ENCODE data around the gene RBBP5. TPM values are rescaled to one million over a fixed set of nuclear protein-coding genes. Genes with fewer than 3 reads are reported as not detected.

The RBBP5 gene
- total RNA-seq, 1 experiment from 2014 or later, result 29.5 TPM

DNA sequence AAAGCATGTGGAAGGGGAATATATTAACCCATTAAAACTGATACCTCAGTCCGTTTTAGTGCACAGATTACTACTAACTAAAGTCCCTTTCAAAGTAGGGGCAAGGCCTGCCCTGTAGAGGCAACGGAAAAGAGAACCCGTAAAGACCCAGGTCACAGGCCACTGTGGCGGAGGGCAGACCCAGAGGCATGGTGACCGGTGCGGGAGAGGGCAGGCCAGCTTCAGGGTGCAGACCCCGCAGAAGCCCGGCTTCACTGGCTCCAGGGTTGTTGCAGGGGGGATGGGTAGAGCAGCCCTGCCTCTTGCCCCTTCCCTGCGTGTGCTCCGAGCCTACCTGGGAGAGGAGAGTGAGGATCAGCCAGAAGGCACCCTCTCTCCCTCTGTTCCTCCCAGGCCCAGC lies 61.0 kb downstream of the RBBP5 start:
- no peak for DNase-seq (ENCODE audit: extremely low read depth, low read depth)

DNA sequence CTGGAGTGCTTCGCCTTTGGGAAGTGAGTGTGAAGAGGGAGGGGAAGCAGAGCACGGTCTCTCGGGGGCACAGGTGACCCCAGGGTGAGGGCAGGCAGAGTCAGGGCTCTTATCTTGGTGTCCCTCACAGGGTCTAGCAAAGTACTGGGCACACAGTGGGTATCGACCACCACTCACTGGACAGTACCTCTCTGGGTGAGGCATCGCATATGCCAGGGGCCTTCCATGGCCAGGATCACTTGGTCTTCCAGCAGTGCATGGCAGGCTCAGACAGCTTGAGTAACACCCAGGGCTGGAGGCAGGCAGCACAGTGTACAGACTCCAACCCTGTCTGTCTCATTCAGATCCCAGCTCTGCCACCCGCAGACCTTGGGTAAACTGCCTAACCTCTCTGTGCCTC lies 62.1 kb downstream of the RBBP5 start:
- no peak for DNase-seq (ENCODE audit: extremely low read depth, low read depth)

DNA sequence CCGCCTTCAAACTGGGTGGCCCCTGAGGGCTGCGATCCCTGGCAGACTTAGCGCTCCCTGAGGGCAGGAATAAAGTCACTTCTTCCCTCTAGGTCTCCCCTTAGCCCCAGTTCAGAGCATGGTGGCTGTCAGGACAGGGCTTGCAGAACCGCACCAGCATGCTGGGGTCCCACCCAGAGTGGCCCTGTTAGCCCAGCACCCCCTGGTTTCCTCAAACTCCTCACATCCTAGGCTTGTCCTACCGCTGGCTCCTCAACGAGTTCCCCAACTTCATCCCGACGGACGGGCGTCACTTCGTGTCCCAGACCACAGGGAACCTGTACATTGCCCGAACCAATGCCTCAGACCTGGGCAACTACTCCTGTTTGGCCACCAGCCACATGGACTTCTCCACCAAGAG lies 62.9 kb downstream of the RBBP5 start:
- DNase-seq (ENCODE audit: extremely low read depth, low read depth), result no peak

DNA sequence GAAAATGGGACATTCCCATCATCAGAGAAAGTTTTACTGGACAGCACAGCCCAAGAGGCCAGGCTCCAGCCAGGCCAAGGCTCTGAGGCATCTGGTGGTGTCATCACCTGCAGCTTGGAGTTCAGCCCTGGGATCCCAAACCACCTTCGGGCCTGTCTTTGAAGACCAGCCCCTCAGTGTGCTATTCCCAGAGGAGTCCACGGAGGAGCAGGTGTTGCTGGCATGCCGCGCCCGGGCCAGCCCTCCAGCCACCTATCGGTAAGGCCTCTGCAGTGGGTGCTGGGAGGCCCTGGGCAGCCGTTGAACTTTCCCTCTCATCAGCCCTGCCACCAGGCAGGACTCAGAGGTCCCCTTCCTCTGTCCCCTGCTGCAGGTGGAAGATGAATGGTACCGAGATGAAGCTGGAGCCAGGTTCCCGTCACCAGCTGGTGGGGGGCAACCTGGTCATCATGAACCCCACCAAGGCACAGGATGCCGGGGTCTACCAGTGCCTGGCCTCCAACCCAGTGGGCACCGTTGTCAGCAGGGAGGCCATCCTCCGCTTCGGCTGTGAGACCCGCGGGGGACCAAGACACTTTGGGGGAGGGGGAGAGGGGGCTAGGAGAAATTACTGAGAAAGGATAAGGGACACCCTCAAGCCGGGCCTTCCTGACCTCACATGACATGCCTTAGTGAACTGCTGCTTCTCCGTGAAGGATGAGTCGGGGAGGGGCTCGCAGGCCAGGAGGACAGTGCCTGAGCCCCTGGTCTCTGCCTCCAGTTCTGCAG lies 63.8 kb downstream of the RBBP5 start:
- DNase-seq (ENCODE audit: extremely low read depth, low read depth), result no peak

DNA sequence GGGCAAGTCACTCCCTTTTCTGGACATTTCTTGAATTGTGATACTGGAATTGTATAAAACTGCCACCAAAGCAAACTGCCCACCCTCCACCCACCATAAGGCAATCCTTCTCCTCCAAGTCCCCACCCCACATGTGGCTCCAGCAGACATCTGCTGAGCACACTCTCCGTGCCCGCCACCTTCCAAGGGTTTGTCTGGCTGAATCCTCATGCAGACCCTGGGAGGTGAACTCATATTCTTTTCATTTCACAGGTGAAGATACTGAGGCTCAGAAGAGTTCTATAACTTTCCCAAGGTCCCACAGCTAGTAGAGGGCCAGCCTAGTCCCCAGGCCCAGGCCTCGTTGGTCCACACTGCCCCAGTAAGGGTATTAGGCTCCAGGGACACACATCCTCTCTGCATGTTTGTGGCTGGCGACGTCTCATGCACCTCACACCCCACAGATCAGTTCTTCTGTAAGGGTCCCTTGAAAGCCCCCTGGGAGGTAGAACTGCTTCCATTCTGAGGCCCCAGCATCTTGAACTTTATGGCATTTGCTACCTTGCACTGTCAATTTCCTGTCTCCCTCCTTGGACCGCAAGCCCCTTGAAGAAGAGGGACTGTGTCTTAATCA lies 64.7 kb downstream of the RBBP5 start:
- DNase-seq (ENCODE audit: extremely low read depth, low read depth), result no peak

DNA sequence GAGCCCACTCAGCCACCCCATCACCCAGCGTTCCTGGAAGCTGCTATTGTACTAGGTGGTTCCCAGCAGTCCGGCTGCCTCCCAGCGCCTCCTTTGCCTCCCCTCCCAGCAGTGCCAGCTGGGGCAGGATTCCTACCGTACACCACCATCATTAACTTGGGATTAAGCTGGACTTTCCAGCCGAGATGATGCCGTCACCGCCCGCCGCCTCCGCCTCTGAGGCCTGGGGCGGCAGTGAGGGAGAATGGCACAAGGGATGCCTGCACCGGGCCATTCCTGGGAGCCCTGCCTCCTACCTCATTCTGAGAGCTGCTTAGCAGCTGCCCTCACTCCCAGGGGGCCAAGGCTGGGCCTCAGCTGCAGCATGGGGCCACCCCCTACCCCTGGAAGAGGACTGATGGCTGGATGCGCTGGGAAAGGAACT lies 65.6 kb downstream of the RBBP5 start:
- no peak for DNase-seq (ENCODE audit: extremely low read depth, low read depth)

DNA sequence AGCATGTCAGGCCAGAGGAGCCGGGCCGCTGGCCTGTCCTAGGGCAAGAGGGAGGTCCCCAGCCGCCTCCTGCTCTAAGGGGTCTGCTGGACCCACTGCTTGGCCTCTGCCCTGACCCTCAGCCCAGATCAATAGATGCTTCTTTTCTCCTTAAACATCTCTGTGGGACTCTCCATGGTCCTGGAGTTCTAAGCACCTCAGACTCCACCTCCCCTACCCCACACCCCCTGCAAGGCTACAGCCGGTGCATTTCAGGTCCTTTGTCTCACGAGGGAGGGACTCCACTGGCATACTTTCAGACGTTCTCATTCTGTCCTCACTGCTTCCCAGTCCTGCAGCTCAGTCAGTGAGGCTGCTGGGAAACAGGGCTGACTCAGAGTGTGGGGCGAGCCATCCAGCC lies 67.8 kb downstream of the RBBP5 start:
- DNase-seq (ENCODE audit: extremely low read depth, low read depth), result no peak

DNA sequence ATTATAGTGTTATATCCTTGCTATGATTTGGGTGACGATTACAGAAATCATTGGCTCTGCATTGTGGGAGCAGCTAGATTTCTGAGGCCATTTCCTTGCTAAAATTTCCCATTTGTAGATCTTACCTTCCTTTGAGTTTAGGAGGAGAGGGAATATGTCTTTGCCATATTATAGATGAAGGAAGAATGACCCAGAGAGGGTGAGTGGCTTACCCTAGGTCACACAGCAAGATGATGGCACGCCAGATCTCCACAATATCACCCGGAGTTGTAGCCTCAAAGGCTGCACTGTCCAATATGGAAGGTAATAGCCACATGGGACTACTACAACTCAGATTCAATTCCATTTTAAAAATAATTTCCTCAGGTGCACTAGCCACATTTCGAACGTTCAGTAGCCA lies 68.5 kb downstream of the RBBP5 start:
- no peak for DNase-seq (ENCODE audit: extremely low read depth, low read depth)

DNA sequence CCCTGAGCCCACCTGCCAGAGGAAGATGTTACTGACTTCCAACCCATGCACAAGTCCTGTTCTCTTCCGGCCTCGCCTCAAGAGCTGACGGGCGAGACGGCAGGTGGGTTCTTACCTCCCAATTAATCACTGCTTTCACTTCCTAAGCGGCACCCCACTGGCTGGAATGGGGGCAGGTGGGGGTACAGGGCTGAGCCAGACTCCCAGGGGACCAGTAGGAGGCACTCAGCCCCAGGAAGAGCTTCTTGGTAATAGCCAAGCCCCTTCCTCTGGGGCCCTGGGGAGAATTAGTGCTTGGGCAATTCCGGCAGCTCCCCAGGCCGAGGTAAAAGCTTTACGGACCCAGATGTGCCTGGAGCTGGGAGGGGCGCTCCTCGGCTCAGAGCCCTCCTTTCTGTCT lies 69.1 kb downstream of the RBBP5 start:
- no peak for DNase-seq (ENCODE audit: extremely low read depth, low read depth)

DNA sequence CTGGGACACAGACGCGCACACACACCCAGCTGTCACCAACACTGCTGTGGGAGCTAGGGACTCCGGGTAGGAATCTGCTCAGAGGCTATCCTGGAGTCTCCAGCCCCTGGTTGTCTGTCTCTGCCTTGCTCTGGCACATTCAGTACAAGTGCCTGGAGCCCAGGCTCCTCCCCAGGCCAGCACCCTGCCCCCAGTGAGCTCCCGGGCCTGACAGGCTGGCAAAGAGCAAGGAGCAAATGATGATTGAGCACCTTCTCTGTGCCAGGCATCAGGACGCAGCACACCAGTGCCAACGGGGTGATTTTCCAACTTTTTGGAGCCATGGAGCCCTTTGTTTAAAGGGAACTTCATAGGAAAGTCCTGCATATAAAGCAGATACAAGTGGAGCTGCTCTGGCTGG lies 72.3 kb downstream of the RBBP5 start:
- no peak for DNase-seq (ENCODE audit: extremely low read depth, low read depth)

DNA sequence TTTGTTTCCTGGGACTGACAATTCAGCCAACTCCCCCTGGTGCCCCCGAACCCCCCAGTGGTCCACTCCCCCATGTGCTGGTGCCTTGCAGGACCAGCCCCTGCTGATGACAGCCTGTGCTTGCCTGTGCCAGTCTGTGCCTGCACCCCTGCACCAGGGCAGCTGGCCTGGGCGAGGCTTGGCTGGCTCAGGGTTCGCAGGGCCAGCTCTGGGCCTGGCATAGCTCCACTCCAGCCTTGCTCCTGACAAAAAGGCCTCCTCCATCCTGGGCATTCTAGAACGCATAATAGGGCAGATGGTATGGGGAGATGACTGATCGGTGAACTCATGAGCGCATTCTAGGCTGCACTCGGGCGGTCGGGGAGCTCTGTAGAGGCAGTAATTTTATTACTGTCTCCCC lies 73.4 kb downstream of the RBBP5 start:
- no peak for DNase-seq (ENCODE audit: extremely low read depth, low read depth)

DNA sequence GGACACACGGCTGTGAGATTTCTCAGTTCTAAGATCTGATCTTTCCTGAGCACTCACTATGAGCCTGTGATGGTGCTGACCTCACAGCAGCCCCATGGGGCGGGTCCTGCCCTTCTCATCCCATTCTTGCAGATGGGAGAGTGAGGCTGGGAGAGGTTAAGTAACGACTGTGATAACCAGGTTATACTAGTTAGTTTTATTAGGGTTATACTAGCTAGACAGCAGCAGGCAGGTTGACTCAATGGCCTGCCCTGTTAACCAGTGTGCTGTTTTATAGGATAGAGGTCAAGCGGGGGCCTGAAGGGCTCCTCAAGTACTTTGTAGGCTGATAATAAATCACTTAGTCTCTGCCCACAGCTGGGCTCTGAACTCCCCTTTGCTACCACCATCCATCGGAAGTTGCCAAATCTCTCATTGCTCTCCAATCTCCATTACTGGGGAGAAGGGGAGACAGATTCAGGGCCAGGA lies 74.0 kb downstream of the RBBP5 start:
- DNase-seq (ENCODE audit: extremely low read depth, low read depth), result no peak

DNA sequence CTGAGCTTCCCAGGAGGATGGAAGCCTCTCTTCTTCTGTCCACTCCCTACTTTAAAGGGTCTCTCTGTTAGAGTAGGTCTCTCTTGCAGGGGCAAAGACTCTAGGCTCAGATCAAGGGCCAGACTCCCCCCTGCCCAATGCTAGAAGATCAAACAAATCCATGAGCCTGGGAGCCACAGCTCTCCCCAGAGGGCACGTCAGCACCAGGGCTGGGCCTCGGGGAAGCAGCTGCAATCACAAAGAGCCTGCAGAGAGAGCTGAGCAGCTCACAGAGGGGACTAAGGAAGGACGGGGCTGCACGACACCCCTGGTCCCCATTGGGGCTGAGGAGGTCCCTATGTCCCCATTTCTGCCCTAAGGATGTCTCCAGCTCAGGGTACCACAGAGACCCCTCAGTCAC lies 74.9 kb downstream of the RBBP5 start:
- DNase-seq (ENCODE audit: extremely low read depth, low read depth), result no peak

DNA sequence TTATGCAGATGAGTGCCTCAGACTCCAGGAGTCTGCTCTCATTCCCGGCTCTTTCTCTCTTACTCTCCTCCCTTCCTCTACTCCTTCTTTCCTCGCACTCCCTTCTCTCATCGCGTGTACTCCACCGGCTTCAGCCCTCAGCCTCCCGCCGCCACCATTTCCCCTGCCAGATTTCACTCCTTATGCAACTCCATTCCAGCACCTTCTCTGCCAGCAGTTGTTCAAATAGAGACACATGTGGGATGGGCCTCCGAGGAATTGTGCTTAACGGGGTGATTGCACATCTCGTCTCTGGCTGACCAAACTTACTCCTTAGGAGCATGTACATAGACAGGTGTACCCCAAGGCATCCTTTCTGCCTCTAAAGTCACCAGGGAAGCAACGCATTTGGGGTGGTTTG lies 76.6 kb downstream of the RBBP5 start:
- DNase-seq (ENCODE audit: extremely low read depth, low read depth), result no peak

DNA sequence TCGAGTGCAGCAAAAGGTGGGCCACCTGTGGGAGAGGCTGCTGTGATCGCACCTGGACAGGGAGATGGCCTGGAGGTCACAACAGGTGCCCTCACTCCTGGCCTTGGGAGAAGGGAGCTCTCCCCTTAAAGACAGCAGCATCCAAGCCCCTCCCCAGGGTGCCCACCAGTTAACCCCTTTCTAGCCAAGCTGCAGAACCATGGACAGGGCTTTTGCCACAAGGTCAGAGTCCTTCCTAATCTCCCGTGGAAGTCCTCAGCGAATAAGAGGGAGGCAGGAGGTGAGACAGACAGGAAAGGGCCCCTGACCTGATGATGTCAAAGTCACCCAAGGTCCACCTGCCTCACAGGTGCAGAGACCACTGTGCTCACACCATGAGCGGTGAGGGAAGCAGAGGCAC lies 77.0 kb downstream of the RBBP5 start:
- DNase-seq (ENCODE audit: extremely low read depth, low read depth), result no peak

DNA sequence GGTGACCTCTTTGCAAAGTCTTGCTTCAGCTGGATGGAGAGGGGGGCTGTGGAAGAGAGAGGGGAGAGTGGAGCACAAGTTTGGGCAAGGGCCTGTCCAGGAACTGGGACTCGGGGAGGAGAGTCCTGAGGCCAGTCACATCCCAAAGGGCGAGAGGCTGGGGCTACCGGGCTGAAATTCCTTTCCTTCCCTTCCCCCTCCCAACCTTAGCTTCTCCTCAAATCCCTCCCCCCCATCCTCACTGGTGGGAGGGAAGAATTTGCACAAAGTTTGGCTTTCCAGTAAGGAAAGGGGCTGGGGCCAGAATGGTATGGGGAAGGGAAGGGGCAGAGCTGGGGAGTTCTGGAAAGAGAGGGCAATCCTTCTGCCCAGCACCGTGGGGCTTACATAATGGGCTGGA lies 77.9 kb downstream of the RBBP5 start:
- DNase-seq (ENCODE audit: extremely low read depth, low read depth), result no peak

DNA sequence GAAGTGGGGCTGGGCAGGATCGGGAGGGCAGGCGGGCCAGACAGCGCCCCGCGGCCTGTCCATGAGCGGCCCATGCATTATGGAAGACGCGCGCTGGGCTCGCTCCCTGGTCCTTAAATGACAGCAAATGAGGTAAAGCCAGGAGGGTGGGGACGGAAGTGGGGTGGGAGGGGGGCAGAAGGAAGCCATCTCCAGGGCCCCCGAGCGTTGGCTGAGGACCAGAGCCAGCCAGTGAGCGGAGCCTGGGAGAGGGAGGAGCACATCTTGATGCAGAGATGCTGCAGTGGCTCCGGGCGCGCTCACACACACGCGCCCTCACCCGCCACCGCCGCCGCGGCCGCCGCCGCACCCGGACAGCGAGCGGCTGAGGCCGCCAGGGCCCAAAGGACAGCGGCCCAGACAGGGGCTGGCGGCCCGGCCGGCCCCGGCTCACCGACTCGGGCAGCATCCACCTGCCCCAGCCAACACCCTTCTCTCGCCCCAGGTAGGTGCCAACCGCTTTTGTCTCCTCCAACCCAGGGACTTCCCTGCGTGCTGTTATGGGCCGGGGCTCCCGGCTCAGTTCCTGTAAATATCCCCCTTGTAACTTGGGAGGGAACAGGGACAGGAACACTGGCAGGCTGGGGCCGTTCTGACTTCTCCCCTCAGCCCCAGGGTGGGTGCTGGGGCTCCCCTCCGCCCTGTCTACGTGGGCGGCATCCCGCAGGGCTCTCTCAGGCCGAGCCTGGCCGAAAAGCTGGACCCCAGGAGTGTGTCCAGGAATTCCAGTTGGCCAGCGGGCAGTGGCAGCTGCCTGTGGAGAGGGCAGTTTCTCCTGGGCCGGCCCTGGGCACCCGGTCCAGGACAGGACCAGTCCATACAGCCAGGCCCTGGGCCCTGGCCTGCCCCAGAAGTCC lies 78.6 kb downstream of the RBBP5 start, which contains the start of gene CNTN2:
Gene CNTN2 (plus strand): TSS at position 302 of the 896 bp plus-strand sequence. CDS start 9,974 bp downstream, outside the sequence.
- DNase-seq (ENCODE audit: extremely low read depth, low read depth), result no peak

DNA sequence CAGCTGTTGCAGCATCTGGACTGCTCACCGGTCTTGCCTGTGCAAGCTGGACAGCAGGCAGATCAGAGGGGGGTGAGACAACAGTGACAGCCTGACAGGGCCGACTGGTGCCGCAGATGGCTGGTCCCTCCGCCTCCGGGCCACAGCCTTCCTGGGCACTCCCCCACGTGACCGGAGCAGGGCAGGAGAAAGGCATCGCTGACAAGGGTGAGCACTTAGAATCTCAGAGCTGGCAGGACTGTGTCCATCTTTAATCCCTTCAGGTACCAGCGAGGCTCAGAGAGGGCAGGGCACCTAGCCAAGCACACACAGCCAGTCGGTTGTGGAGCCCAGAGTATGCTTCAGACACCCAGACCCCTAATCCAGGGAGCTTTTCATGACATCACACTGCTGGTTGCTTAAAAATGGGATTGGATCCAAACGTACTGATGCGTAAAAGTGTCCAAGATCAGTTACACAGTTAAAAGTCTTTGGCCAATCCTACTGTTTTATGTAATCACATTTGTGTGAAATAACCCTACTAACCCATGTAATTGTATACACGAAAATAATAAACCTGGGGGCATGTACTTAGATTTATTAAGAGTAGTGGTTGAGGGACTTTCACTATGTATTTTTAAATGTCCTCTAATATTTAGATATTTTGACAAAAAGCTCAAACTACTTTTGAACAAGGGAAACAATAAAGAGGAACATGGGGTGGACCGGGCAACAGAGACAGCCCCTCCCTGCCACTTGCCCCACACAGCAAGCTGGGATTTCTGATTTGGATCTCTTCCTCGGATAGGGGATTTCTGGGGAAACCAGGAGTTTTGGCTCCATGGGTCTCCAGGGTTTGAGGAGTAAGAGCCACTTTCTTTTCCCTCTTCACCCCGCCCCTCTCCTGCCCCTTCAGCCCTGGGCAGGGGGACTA lies 79.5 kb downstream of the RBBP5 start:
- no peak for DNase-seq (ENCODE audit: extremely low read depth, low read depth)

DNA sequence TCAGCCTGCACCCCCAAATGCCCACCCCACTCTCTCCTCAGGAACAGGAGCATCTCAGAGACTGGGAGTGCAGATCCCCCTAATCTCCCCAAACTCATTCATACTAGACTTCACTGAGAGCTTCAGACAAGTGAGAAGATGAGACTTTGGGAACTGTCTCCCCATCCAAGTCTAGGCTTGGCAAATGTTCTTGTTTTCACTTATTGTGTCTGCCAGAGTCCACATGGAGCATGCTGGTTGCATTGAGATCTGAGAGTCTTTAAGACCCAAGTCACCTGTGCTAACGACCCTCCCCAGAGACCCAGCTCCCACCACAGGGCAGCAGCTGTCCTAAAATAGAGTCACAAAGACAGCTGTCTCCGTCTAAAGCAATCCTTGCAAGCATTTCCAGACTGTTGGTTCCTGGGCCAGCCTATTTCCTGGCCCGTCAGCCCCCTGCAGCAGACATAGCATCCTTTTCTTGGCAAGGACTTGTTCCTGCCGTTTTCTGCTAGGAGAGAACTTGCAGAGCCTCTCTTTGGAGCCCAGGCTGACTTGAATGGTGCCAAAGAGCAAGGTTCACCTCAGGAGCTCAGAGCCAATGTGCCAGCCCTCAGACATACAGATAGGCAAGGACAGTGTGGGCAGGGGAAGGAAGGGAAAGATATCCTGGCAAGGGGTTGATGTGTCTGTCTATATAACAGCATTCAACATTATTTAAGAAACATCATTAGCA lies 80.6 kb downstream of the RBBP5 start:
- no peak for DNase-seq (ENCODE audit: extremely low read depth, low read depth)
